HepG2 (cell line): ENCODE measurements around the gene CD79A. TPM values are rescaled to one million over a fixed set of nuclear protein-coding genes. Genes with fewer than 3 reads are reported as not detected.

Experiments
- HNF4G ChIP-seq, 2 experiments: sonication (generic) in 1 of 2; formaldehyde crosslinking in 1 of 2; IDR thresholded peaks; 2 replicates each; pipeline versions ENCODE4 v1.4.0 to v1.6.1; 2011 to 2020; ENCODE audit warnings: borderline replicate concordance in 2 of 2, low read depth in 2 of 2, mild to moderate bottlenecking in 2 of 2, low read length in 1 of 2, missing genetic modification reagents in 1 of 2, moderate library complexity in 1 of 2
- HOXD1 ChIP-seq: sonication (generic); formaldehyde crosslinking; IDR thresholded peaks from 2 replicates; pipeline ENCODE4 v1.5.0; 2020; ENCODE audit warnings: missing genetic modification reagents
- KMT2A ChIP-seq: sonication (generic); formaldehyde crosslinking; IDR thresholded peaks from 2 replicates; pipeline ENCODE4 v1.4.0; 2020; ENCODE audit warnings: missing genetic modification reagents
- MYC ChIP-seq: sonication (generic); formaldehyde crosslinking; IDR thresholded peaks from 2 replicates; pipeline ENCODE4 v1.9.0; 2021; ENCODE audit warnings: missing genetic modification reagents, borderline replicate concordance
- NR0B2 ChIP-seq: sonication (generic); formaldehyde crosslinking; IDR thresholded peaks from 2 replicates; pipeline ENCODE4 v1.4.0; 2020; ENCODE audit warnings: mild to moderate bottlenecking, missing genetic modification reagents
- PCBP2 ChIP-seq: fragments of 200-400 bp; formaldehyde crosslinking; optimal IDR thresholded peaks from 2 replicates; pipeline ENCODE3; 2018; ENCODE audit warnings: low read length, low read depth; ENCODE audit not compliant: poor library complexity, severe bottlenecking
- RBFOX2 ChIP-seq: fragments of 200-400 bp; formaldehyde crosslinking; IDR thresholded peaks from 2 replicates; pipeline ENCODE4 v1.6.1; 2017; ENCODE audit warnings: low read depth, mild to moderate bottlenecking, low read length
- RFX3 ChIP-seq: IDR thresholded peaks from 2 replicates; pipeline ENCODE4 v1.6.1; 2016; ENCODE audit warnings: missing biosample characterization, missing genetic modification reagents
- TFAP4 ChIP-seq: sonication (generic); IDR thresholded peaks from 2 replicates; pipeline ENCODE4 v1.6.1; 2016; ENCODE audit warnings: low read depth, borderline replicate concordance
- ZFY ChIP-seq: sonication (generic); formaldehyde crosslinking; IDR thresholded peaks from 2 replicates; pipeline ENCODE4 v1.4.0; 2020; ENCODE audit warnings: missing genetic modification reagents
- polyA plus RNA-seq, 8 experiments: library from polyadenylated mRNA; depleted of rRNA in 3 of 8; stranded (reverse) in 7 of 8; unstranded in 1 of 8; fragments of >200 nt; fragmentation: Illumina TruSeq in 4 of 8; extraction: Trizol in 4 of 8; gene quantifications; 2 replicates each; pipeline versions ENCODE4 v1.2.1 to v1.2.3, GENCODE V29; 2011 to 2016; ENCODE audit warnings: low read depth in 4 of 8, missing spikeins in 1 of 8, mixed read lengths in 1 of 8; ENCODE audit not compliant: insufficient read depth in 1 of 8
- total RNA-seq, 5 experiments: library from RNA; depleted of rRNA; stranded (reverse); fragments of >200 nt; fragmentation: Illumina TruSeq; extraction: Trizol; gene quantifications; 2 replicates each; pipeline ENCODE4 v1.2.3, GENCODE V29; 2016; ENCODE audit warnings: low read depth in 1 of 5
- TF ChIP-seq, protein P1 (sequence below): sonication (generic); formaldehyde crosslinking; IDR thresholded peaks from 2 replicates; pipeline ENCODE4 v1.5.1; 2020; ENCODE audit warnings: mild to moderate bottlenecking, missing genetic modification reagents, moderate library complexity
- TF ChIP-seq, protein P2 (sequence below): sonication (generic); formaldehyde crosslinking; IDR thresholded peaks from 2 replicates; pipeline ENCODE4 v1.4.0; 2020; ENCODE audit warnings: missing genetic modification reagents
- TF ChIP-seq, protein P3 (sequence below): sonication (generic); formaldehyde crosslinking; IDR thresholded peaks from 2 replicates; pipeline ENCODE4 v1.4.0; 2020; ENCODE audit warnings: mild to moderate bottlenecking, low read depth, missing genetic modification reagents
- TF ChIP-seq, protein P4 (sequence below): IDR thresholded peaks from 2 replicates; pipeline ENCODE4 v1.4.0; 2020; ENCODE audit warnings: mild to moderate bottlenecking, missing genetic modification reagents

Gene CD79A
- total and polyA plus RNA-seq, 2 of the 13 experiments (the other 11 are each of a cell fraction or from before 2014, with no cell fraction given), result 0.24 to 0.33 TPM

DNA sequence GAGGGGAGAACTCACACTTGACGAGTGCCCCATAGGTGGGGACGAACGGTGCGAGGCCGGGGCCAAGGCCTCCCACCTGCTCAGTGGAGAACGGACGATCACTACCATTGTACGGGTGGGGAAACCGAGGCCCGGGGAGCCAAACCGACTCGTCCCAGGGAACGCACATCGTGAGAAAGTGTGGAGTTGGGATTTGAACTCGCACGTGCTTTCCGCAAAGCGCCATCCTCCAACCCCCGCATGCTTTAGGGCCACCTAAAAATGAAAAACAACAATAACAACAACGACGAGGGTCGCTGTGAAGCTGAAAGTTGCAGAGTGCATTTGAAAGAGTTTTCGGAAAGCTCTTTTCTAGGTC lies 6.4 kb downstream of the CD79A start (continued):
- TF ChIP-seq HNF4G (IDR thresholded peaks at IDR 0.05; ENCODE audit: borderline replicate concordance, low read depth, low read length) (no peak), HNF4G (CRISPR knock-in tag; IDR thresholded peaks at IDR 0.05; ENCODE audit: borderline replicate concordance, low read depth) (no peak), RFX3 (CRISPR knock-in tag) (no peak), ZFY (0 out of 2 replicates have a peak, but pooled peaks have one; percentile 11), RBFOX2 (no peak), TFAP4 (no peak), MYC (CRISPR knock-in tag) (peak; percentile 9; the same call in 1 of the 2 replicates), PCBP2 (no peak), KMT2A (CRISPR knock-in tag) (no peak), HOXD1 (CRISPR knock-in tag) (no peak), NR0B2 (CRISPR knock-in tag) (0 out of 2 replicates have a peak, but pooled peaks have one; percentile 17)
- TF ChIP-seq, protein P1, sequence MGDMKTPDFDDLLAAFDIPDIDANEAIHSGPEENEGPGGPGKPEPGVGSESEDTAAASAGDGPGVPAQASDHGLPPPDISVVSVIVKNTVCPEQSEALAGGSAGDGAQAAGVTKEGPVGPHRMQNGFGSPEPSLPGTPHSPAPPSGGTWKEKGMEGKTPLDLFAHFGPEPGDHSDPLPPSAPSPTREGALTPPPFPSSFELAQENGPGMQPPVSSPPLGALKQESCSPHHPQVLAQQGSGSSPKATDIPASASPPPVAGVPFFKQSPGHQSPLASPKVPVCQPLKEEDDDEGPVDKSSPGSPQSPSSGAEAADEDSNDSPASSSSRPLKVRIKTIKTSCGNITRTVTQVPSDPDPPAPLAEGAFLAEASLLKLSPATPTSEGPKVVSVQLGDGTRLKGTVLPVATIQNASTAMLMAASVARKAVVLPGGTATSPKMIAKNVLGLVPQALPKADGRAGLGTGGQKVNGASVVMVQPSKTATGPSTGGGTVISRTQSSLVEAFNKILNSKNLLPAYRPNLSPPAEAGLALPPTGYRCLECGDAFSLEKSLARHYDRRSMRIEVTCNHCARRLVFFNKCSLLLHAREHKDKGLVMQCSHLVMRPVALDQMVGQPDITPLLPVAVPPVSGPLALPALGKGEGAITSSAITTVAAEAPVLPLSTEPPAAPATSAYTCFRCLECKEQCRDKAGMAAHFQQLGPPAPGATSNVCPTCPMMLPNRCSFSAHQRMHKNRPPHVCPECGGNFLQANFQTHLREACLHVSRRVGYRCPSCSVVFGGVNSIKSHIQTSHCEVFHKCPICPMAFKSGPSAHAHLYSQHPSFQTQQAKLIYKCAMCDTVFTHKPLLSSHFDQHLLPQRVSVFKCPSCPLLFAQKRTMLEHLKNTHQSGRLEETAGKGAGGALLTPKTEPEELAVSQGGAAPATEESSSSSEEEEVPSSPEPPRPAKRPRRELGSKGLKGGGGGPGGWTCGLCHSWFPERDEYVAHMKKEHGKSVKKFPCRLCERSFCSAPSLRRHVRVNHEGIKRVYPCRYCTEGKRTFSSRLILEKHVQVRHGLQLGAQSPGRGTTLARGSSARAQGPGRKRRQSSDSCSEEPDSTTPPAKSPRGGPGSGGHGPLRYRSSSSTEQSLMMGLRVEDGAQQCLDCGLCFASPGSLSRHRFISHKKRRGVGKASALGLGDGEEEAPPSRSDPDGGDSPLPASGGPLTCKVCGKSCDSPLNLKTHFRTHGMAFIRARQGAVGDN (CRISPR knock-in tag), result peak; percentile 2; the same call in 1 of the 2 replicates
- TF ChIP-seq, protein P2, sequence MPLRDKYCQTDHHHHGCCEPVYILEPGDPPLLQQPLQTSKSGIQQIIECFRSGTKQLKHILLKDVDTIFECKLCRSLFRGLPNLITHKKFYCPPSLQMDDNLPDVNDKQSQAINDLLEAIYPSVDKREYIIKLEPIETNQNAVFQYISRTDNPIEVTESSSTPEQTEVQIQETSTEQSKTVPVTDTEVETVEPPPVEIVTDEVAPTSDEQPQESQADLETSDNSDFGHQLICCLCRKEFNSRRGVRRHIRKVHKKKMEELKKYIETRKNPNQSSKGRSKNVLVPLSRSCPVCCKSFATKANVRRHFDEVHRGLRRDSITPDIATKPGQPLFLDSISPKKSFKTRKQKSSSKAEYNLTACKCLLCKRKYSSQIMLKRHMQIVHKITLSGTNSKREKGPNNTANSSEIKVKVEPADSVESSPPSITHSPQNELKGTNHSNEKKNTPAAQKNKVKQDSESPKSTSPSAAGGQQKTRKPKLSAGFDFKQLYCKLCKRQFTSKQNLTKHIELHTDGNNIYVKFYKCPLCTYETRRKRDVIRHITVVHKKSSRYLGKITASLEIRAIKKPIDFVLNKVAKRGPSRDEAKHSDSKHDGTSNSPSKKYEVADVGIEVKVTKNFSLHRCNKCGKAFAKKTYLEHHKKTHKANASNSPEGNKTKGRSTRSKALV (CRISPR knock-in tag), result no peak; the same call in 1 of the 2 replicates
- TF ChIP-seq, protein P3, sequence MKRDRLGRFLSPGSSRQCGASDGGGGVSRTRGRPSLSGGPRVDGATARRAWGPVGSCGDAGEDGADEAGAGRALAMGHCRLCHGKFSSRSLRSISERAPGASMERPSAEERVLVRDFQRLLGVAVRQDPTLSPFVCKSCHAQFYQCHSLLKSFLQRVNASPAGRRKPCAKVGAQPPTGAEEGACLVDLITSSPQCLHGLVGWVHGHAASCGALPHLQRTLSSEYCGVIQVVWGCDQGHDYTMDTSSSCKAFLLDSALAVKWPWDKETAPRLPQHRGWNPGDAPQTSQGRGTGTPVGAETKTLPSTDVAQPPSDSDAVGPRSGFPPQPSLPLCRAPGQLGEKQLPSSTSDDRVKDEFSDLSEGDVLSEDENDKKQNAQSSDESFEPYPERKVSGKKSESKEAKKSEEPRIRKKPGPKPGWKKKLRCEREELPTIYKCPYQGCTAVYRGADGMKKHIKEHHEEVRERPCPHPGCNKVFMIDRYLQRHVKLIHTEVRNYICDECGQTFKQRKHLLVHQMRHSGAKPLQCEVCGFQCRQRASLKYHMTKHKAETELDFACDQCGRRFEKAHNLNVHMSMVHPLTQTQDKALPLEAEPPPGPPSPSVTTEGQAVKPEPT (CRISPR knock-in tag), result no peak
- TF ChIP-seq, protein P4, sequence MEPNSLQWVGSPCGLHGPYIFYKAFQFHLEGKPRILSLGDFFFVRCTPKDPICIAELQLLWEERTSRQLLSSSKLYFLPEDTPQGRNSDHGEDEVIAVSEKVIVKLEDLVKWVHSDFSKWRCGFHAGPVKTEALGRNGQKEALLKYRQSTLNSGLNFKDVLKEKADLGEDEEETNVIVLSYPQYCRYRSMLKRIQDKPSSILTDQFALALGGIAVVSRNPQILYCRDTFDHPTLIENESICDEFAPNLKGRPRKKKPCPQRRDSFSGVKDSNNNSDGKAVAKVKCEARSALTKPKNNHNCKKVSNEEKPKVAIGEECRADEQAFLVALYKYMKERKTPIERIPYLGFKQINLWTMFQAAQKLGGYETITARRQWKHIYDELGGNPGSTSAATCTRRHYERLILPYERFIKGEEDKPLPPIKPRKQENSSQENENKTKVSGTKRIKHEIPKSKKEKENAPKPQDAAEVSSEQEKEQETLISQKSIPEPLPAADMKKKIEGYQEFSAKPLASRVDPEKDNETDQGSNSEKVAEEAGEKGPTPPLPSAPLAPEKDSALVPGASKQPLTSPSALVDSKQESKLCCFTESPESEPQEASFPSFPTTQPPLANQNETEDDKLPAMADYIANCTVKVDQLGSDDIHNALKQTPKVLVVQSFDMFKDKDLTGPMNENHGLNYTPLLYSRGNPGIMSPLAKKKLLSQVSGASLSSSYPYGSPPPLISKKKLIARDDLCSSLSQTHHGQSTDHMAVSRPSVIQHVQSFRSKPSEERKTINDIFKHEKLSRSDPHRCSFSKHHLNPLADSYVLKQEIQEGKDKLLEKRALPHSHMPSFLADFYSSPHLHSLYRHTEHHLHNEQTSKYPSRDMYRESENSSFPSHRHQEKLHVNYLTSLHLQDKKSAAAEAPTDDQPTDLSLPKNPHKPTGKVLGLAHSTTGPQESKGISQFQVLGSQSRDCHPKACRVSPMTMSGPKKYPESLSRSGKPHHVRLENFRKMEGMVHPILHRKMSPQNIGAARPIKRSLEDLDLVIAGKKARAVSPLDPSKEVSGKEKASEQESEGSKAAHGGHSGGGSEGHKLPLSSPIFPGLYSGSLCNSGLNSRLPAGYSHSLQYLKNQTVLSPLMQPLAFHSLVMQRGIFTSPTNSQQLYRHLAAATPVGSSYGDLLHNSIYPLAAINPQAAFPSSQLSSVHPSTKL (CRISPR knock-in tag), result no peak
